Loucy (cell line): ENCODE data around the gene RNPEPL1.

Experiments used
- EZH2phosphoT487 ChIP-seq: fragments of 200-600 bp; IDR thresholded peaks from 2 replicates; pipeline ENCODE4 v1.6.1; 2018; ENCODE audit warnings: antibody characterized with exemption, mild to moderate bottlenecking, moderate library complexity, borderline replicate concordance
- TF ChIP-seq, protein P1 (sequence below): fragments of 200-600 bp; sonication (generic); conservative IDR thresholded peaks from 2 replicates; pipeline ENCODE4 v1.5.1; 2014; ENCODE audit warnings: mild to moderate bottlenecking, antibody characterized with exemption, low read length

DNA sequence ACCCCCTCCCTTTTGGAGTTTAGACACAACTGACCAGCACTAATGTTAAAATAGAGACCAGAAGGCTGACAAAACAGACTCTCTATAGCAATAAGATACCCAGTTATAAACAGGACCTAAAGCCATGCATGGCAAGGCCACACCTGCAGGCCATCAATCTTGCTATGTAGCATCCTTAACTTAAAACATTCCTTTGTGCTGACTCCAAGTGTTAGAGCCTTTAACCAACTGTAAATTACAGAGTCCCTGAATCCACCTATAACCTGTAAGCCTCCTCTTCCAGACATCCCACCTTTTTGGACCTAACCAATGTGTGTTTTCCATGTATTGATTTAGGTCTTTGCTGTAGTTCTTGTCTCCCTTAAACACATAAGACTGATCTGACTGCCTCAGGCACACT, 28.4 kb upstream of the RNPEPL1 start:
- TF ChIP-seq, protein P1, sequence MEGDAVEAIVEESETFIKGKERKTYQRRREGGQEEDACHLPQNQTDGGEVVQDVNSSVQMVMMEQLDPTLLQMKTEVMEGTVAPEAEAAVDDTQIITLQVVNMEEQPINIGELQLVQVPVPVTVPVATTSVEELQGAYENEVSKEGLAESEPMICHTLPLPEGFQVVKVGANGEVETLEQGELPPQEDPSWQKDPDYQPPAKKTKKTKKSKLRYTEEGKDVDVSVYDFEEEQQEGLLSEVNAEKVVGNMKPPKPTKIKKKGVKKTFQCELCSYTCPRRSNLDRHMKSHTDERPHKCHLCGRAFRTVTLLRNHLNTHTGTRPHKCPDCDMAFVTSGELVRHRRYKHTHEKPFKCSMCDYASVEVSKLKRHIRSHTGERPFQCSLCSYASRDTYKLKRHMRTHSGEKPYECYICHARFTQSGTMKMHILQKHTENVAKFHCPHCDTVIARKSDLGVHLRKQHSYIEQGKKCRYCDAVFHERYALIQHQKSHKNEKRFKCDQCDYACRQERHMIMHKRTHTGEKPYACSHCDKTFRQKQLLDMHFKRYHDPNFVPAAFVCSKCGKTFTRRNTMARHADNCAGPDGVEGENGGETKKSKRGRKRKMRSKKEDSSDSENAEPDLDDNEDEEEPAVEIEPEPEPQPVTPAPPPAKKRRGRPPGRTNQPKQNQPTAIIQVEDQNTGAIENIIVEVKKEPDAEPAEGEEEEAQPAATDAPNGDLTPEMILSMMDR = no peak
- no peak for TF ChIP-seq EZH2phosphoT487
